Gastrocnemius medialis (tissue), 4 donors: Measurements from ENCODE around the gene PLA2G6. TPM values are rescaled to one million over a fixed set of nuclear protein-coding genes. Genes with fewer than 3 reads are reported as not detected.
"Not testable (repeated sequence)": the region's sequence is repeated elsewhere in the genome, so short reads cannot be mapped to it uniquely, and the experiment has no call there.

Experiments used
- ATAC-seq, 2 donors: fragments of 150-250 bp; one replicate each; pipeline ENCODE4 v1.9.1; 2016
- DNase-seq, 2 donors: peaks; one replicate each; pipeline ENCODE4 v3.0.0-alpha.2; 2019
- H3K27ac ChIP-seq, 4 donors: fragments of 200-600 bp; sonication (generic); 1 replicate in 1 of 4; 2 replicates in 3 of 4; pipeline ENCODE4 v1.5.1; 2016 to 2018; ENCODE audit warnings: mild to moderate bottlenecking in 2 of 4, moderate library complexity in 1 of 4
- H3K27me3 ChIP-seq, 3 donors: fragments of 200-600 bp; sonication (generic) in 2 of 3; 1 replicate in 1 of 3; 2 replicates in 2 of 3; pipeline versions ENCODE4 v1.5.1 to v1.6.0; 2016 to 2019; ENCODE audit warnings: mild to moderate bottlenecking in 1 of 3, moderate library complexity in 1 of 3
- H3K36me3 ChIP-seq, 2 donors: fragments of 200-600 bp; sonication (generic) in 1 of 2; one replicate each; pipeline ENCODE4 v1.5.1; 2017 to 2018
- H3K4me1 ChIP-seq, 2 donors: fragments of 200-600 bp; sonication (generic) in 1 of 2; one replicate each; pipeline ENCODE4 v1.5.1; 2016 to 2017; ENCODE audit warnings: mild to moderate bottlenecking in 2 of 2
- H3K4me3 ChIP-seq, 4 donors: fragments of 200-600 bp; sonication (generic) in 3 of 4; 1 replicate in 1 of 4; 2 replicates in 3 of 4; pipeline ENCODE4 v1.5.1; 2016 to 2019; ENCODE audit warnings: mild to moderate bottlenecking in 2 of 4
- H3K9me3 ChIP-seq, 3 donors: fragments of 200-600 bp; sonication (generic) in 2 of 3; 1 replicate in 1 of 3; 2 replicates in 2 of 3; pipeline ENCODE4 v1.5.1; 2016 to 2019
- POLR2A ChIP-seq, 2 donors: fragments of 450-650 bp; IDR thresholded peaks; one replicate each; pipeline ENCODE4 v1.6.1; 2017; ENCODE audit warnings: antibody characterized with exemption in 2 of 2, mild to moderate bottlenecking in 2 of 2, moderate library complexity in 2 of 2
- in situ Hi-C, 4 donors: fragments of 200-750 bp; cut with MboI; loops; one replicate each; pipeline versions ENCODE4 v1.15.0 to v1.8.0; 2017; ENCODE audit warnings: low sequenced_read_pairs in 4 of 4
- intact Hi-C: fragments of 100-400 bp; cut with DNase I; formaldehyde crosslinking; loops from one replicate; pipeline ENCODE4 v1.15.1; 2023; ENCODE audit warnings: low total_unique reads
- total RNA-seq, 4 donors: library from RNA; depleted of rRNA; stranded (reverse); fragments of >200 nt; gene quantifications; one replicate each; pipeline versions ENCODE4 v1.1.0 to v1.2.3, GENCODE V29; 2016
- TF ChIP-seq, protein P1 (sequence below), 5 experiments: fragments of 450-650 bp in 3 of 5; fragments of 200-600 bp in 2 of 5; sonication (generic) in 2 of 5; IDR thresholded peaks in 4 of 5; conservative IDR thresholded peaks in 1 of 5; 1 replicate in 4 of 5; 2 replicates in 1 of 5; pipeline ENCODE4 v1.5.1; 2016 to 2019; ENCODE audit warnings: antibody characterized with exemption in 5 of 5, mild to moderate bottlenecking in 3 of 5, moderate library complexity in 3 of 5

The PLA2G6 gene
- total RNA-seq, 4 donors from 2014 or later: 9.1 to 19.5 (median 12.1) TPM

- intact Hi-C loops (no loop called here), in situ Hi-C loops (no loop called here)
- Histone ChIP-seq H3K9me3 (no peaks in the 10 kb centered on the region), H3K27me3 (no peaks in the 10 kb centered on the region), H3K27ac (no peak overlapping the region), H3K36me3 (no peaks in the 10 kb centered on the region), H3K4me3 (no peak overlapping the region), H3K4me1 (peaks cover 0 to 2% of the 10 kb centered on the region in 2 donors)
- TF ChIP-seq POLR2A (IDR thresholded peaks at IDR 0.05): no peak
- TF ChIP-seq, protein P1, sequence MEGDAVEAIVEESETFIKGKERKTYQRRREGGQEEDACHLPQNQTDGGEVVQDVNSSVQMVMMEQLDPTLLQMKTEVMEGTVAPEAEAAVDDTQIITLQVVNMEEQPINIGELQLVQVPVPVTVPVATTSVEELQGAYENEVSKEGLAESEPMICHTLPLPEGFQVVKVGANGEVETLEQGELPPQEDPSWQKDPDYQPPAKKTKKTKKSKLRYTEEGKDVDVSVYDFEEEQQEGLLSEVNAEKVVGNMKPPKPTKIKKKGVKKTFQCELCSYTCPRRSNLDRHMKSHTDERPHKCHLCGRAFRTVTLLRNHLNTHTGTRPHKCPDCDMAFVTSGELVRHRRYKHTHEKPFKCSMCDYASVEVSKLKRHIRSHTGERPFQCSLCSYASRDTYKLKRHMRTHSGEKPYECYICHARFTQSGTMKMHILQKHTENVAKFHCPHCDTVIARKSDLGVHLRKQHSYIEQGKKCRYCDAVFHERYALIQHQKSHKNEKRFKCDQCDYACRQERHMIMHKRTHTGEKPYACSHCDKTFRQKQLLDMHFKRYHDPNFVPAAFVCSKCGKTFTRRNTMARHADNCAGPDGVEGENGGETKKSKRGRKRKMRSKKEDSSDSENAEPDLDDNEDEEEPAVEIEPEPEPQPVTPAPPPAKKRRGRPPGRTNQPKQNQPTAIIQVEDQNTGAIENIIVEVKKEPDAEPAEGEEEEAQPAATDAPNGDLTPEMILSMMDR (IDR thresholded peaks at IDR 0.05 in 4 of 5, conservative IDR thresholded peaks at IDR 0.05 in 1 of 5): no peak
- no peak for ATAC-seq
- DNase-seq: no peak
Observed at GRCh38 chr22:38153821-38154562, 27.6 kb downstream of the PLA2G6 start.

DNA sequence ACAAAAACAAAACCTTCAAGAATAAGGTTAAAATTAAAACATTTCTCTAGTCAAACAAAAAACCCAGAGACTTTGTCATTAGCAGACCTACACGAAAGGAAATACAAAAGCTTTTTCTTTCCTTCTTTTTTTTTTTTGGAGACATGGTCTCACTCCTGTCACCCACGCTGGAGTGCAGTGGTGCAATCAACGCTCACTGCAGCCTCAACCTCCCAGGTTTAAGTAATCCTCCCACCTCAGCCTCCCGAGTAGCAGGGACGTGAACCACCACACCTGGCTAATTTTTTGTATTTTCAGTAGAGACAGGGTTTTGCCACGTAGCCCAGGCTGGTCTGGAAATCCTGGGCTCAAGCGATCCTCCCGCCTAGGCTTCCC is 30.5 kb downstream of the PLA2G6 start:
- in situ Hi-C loops: no loop called here
- DNase-seq: no peak
- Histone ChIP-seq H3K27me3 (no peaks in the 10 kb centered on the region), H3K36me3 (no peaks in the 10 kb centered on the region), H3K4me1 (peaks cover 0 to 2% of the 10 kb centered on the region in 2 donors), H3K9me3 (no peaks in the 10 kb centered on the region), H3K27ac (no peak overlapping the region), H3K4me3 (no peak overlapping the region)
- TF ChIP-seq, protein P1 (IDR thresholded peaks at IDR 0.05 in 4 of 5, conservative IDR thresholded peaks at IDR 0.05 in 1 of 5): no peak
- no peak for TF ChIP-seq POLR2A (IDR thresholded peaks at IDR 0.05)
- intact Hi-C loops: no loop called here
- ATAC-seq: no peak

DNA sequence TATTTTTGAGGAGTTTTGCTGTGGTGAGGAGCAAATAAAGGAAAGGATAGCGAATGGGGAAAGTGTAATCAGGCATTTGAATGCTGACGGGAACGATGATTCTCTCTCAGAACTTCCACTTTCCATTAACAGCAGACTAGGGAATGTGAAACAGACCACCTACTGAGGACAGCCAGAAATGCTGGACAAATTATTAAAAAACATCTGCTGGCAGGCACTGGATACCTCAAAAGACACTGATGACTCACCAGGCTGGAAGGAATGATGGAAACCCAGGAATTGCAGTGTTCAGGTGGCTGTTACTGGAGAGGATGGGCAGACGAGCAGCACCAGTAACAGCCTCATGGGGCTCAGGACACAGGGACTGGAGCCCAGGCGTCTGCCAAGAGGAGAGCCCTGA is 33.4 kb downstream of the PLA2G6 start:
- Histone ChIP-seq H3K36me3 (peaks cover 0 to 3% of the 10 kb centered on the region in 2 donors), H3K9me3 (no peaks in the 10 kb centered on the region), H3K4me1 (no peaks in the 10 kb centered on the region), H3K4me3 (no peak overlapping the region), H3K27ac (no peak overlapping the region), H3K27me3 (no peaks in the 10 kb centered on the region)
- no peak for ATAC-seq
- intact Hi-C loops (no loop called here), in situ Hi-C loops (no loop called here)
- no peak for DNase-seq
- TF ChIP-seq, protein P1 (IDR thresholded peaks at IDR 0.05 in 4 of 5, conservative IDR thresholded peaks at IDR 0.05 in 1 of 5): no peak
- TF ChIP-seq POLR2A (IDR thresholded peaks at IDR 0.05): no peak

DNA sequence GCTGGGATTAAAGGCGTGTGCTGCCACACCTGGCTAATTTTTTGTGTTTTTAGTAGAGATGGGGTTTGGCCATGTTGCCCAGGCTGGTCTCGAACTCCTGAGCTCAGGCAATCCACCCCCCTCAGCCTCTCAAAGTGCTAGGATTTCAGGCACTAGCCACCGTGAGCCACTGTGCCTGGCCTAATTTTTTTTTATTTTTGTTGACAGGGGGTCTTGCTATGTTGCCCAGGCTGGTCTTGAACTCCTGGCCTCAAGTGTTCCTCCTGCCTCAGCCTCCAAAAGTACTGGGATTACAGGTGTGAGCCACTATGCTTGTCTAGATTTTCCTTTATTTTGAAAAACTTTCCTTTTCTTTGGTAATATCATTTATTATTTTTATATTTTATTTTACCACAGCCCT is 35.5 kb downstream of the PLA2G6 start:
- intact Hi-C loops, H3K4me3 ChIP-seq, ATAC-seq, H3K27me3 ChIP-seq, H3K4me1 ChIP-seq, H3K9me3 ChIP-seq, in situ Hi-C loops, DNase-seq, H3K27ac ChIP-seq, H3K36me3 ChIP-seq: not testable (repeated sequence)

DNA sequence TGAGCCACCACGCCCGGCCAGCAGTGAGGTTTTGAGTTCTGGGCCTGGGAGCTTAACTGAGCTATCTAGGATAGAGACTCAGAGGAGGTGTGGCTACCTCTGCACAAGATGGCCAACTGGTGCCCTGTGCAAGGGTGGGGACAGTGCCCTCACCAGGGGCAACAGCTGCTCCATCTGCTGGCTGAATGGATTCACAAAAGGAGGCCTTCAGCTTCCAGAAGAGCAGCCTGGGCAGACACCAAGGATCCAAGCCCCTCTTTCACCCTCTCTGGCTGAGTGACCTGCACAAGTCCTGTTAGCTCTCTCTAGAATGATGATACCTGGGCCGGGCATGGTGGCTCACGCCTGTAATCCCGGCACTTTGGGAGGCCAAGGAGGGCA is 37.6 kb downstream of the PLA2G6 start:
- intact Hi-C loops: no loop called here
- in situ Hi-C loops: no loop called here
- peak in 1 of 2 donors; percentile 10 for DNase-seq

More for the DNA sequence above, 37.6 kb downstream of the PLA2G6 start:
- Histone ChIP-seq H3K27ac (no peak overlapping the region), H3K27me3 (no peaks in the 10 kb centered on the region), H3K4me3 (no peak overlapping the region), H3K36me3 (peaks cover 0 to 3% of the 10 kb centered on the region in 2 donors), H3K4me1 (no peaks in the 10 kb centered on the region), H3K9me3 (no peaks in the 10 kb centered on the region)
- ATAC-seq: no peak
- no peak for TF ChIP-seq POLR2A (IDR thresholded peaks at IDR 0.05)
- TF ChIP-seq, protein P1 (IDR thresholded peaks at IDR 0.05 in 4 of 5, conservative IDR thresholded peaks at IDR 0.05 in 1 of 5): no peak
